ENCODE data around the gene KRT1.

The KRT1 gene

DNA sequence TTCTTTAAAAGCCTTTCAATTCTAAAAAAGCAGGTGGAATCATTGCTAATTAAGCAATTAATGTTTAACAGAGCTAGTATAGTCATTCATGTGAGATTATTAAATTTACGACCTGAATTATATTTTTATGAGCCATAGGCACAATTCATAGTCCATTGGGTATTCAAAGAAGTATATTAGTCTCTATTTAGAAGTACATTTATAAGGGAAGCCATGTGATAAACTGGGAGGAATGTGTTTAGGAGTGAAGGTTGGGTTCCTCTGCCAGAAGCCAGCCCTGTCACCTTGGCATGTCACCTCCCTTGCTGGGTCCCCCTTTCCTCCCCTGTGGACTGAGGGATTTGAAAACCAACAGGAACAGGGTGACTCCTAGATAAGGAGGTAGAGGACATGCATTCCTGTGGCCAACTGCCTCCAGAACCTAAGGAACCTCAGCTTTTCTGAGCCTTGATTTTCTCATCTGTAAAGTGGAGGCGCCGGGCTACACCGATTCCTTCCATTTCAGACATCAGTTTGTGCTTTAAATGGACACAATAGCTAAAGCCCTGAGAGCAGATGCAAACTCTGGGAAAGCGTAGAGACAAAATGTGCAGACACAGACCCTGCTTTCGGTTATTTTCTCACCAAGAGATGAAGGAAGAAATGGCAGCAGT lies 22.8 kb downstream of the KRT1 start:
- no peak for DNase-seq

DNA sequence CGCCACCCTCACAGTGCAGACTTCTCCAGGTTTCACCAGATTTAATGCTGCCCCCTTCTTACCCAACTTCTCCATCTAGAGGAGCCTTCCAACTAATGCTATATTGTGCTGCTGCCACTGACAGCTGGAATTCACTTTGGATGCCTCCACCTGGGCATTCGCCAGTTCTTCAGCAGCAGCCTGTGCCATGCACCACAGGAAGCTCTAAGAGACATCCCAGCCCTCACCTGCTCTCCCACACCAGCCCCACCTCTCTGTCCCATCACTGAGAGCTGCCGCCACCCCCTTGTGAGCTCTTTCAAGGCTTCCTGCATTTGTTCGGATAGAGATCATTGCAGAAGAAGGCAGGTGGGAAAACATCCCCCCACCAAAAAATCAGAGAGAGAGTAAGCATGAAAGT lies 23.6 kb downstream of the KRT1 start:
- no peak for DNase-seq

- DNase-seq: no peak
These were observed 24.5 kb downstream of the KRT1 start for GRCh38 chr12:52655720-52656124.

DNA sequence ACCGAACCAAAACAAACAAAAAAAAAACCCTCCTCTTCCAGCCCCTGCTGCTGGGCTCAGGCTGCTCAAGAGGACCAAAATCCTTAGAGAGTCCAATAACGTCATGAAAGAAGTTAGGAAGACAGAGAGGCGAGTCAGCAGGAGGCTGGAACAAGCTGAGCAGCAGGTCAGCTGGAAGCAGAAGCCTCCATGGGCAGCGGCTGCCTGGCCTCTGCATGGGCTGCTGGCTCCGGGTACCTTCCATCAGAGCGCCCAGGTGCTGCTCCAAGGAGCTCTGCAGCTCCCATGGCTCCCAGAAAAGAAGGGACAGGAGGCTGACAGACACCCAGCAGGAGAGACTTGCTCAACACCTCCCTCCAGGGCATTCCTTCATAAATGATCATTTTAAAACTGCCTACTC lies 25.0 kb downstream of the KRT1 start:
- no peak for DNase-seq

- no peak for DNase-seq
These were observed 28.4 kb downstream of the KRT1 start, which contains the start of gene KRT2 for GRCh38 chr12:52651726-52652261. Gene KRT2, minus strand, starts transcription at chr12:52652211. Its CDS starts 69 bp downstream, at chr12:52652142.

DNA sequence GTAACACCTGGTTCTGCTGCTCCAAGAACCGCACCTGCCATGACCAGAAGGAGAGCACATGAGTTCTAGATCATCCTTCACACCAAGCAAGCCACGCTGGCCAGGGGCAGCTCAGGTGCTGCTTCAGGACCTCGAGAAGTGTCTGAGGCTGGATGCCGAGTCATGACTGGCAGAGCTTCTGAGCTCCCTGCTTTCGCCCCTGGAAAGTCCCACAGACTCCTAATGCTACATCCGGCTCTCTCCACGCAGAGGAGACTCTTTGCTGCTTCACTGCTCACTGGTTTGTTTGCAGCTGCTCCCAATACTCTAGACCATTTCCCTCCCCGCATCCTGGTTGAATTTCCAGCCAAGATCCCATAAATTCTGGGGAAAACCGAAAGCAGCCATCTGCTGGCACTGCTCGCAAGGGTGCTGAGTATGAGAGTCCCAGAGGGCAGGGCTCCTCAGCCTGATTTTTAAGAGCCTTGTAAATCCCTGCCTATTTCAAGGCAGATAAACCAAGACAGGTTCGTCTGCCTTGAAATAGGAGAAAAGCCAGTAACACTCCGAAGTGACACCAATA lies 29.6 kb downstream of the KRT1 start:
- no peak for DNase-seq

DNA sequence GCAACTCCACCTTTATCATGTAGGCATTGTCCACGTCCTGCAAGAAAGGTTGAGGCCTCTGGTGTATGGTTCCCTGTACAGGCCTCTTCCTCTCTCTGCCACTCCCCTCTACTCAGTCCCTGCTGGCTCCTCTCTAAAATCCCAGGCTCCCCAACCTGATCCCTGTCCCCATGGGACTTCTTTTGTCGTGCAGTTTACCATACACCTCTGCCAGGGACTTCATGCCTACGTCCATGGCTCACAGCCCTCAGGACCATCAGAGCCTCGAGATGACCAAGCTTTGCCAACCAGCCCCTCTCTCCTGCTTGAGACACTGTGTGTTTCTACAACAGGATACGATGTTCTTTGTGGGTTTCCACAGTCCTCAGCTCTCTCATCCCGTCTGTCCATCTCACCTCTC lies 31.1 kb downstream of the KRT1 start:
- DNase-seq: no peak

DNA sequence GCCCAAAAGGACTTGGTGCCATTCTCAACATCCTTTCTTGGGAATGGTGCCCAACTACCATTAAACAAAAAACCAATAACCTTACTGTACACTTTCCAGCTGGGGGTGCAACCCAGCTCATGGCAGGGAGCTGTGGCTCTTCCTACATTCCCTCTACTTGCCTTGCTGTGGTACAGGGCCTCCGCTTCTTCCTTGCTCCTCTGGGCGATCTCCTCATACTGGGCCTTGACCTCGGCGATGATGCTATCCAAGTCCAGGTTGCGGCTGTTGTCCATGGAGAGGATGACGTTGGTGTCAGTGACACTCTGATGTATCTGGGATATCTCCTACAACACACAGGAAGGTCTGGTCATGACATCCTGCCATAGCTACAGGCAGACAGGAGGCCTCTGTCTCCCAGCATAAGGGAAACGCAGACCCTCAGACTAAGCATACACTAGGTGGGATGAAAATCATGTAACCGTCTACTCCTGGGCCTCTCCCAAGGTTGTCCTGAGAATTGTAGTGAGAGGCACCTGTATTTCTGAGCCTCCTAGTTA lies 32.1 kb downstream of the KRT1 start:
- DNase-seq: no peak

DNA sequence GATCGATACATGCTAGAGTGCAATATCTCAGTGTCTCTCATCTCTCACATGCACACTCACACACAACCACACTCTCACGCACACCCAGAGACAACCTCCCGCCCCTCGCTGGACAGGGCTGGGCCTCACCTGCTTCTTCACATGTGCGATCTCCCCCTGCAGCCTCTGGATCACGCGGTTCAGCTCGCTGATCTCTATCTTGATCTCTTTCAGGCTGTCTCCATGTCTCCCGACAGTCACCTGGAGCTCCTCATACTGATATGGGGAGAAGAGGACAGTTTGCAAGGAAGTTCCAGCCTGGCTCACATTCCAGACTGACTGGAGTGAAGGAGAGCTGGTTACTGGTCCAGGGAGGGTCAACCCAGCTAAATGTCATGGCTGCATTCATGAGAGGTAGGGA lies 32.6 kb downstream of the KRT1 start:
- no peak for DNase-seq

DNA sequence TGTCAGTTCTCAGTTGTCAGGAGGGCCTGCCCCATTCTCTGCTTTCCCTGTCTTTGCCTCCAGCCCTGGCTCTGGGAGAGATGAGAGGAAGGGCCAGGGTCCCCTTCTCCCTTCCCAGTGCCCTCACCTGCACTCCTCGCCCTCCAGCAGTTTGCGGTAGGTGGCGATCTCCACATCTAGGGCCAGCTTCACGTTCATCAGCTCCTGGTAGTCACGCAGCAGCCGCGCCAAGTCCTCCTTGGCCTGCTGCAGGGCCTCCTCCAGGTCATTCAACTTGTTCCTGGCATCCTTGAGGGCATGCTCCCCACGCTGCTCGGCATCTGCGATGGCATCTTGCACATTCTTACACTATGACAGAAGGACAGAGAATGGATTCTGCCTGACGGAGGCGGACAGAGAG lies 33.6 kb downstream of the KRT1 start:
- no peak for DNase-seq

DNA sequence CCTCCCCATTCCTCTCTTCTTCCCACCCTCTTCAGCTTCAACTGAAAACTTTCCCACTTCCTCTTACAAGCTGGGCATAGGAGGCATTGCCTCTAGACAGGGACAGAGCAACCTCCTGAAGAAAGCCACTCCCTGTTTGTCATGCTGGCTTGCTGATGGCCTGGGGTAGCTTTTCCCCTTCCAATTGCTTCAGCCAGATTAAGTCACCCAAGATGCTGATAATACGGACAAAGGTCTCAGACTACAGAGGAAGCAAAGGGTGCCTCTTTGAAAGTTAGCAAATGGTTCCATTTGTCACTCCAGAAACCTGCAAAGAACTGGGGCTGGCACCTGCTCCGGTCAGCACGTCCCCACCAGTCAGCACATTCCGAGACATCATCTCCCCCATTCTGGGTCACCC lies 34.2 kb downstream of the KRT1 start:
- DNase-seq: no peak

DNA sequence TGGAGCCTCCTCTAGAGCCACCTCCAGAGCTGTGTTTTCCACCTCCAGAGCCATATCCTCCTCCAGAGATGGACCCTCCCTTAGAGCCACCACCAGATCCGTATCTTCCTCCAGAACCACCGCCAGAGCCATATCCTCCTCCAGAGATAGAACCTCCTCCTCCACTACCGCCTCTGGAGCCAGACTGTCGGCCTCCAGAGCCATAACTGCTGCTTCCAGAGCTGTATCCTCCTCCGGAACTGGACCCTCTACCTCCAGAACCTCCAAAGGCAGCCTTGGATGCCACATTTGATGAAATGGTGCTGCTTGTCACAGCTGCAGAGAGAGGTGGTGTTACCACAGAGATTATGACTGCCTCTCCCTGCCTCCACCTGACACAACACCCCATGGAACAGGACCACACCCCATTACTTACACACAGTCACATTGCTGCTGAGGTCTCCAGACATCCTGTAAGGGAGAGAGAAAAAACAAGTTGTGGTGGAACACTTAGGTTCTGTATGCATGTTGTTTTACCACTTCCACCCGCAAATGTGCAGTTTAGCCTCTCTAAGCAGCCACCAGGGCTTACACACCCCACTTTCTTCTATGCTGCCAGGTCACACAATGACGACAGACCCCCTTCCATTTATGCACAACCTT lies 35.0 kb downstream of the KRT1 start:
- no peak for DNase-seq

DNA sequence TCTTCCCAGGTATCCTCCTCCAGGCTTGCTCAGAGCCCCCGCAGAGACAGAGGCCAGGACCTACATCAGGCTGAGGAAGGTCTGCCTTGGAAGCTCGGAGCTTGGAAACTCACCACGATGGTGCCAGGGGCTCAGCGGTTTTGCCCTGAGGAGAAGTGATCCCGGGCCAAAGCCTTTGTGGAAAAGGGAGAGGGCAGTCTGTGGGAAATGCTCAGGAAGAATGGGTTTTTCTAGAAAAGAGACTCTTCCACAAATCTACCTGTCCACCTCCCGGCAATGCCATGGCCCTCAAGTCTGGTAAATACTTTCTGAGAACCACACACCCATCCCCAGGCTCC lies 36.2 kb downstream of the KRT1 start:
- DNase-seq: no peak

DNA sequence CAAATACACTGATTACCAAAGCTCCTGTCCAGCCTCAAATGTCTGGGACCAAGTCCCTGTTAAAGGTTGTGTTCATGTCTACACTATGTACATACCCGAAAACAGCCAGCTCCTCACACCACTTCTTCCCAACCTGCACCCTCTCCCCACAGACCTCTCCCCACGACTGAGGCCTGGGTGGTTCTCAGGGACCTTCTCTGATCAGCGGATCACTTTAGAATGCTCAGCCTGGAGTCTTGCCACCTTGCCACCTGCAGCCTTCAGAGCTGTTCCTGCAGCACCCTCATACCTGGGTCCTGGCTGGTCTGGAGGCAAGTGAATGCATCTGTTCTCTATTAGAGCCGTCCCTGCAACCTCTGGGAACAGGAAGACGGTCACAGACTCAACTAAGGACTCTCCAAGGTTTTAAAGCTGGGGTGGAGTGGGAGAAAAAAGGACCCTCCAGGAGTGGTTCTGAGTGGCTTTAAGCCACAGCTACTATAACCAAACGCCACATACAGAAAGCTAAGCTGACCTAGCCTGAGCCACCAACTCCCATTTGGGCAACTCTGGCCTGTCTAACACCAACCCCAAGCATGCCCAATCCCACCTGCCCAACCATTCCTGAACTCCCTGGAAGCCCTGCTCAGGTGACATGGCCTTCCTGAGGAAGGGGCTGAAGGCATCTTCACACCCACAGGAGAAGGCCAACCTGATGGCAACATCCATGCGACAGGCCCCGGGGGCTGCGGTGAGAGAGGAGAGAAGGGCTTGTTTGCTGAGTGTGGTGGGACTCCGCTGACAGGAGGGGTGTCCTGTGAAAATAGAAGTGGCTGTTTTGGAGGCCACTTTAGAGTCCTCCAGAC lies 36.8 kb downstream of the KRT1 start:
- DNase-seq: no peak

DNA sequence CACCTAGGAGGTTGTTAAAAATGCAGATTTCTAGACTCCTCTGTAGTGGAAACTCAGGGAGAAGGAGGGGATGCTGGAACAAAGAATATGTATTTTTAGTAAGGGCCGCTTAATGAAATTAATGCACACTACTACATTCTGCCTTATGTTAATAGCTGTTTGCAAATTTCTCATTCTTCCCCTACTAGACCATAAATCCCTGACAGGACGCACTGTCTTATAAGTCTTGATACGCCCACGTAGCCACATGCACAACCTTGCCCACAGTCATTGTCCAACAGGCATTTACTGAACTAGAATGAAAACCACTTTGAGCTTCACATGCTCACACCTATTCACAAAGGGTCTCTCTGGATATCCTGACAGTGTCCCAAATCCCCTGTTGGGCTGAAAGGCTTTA lies 38.7 kb downstream of the KRT1 start:
- DNase-seq: no peak

GRCh38 chr12:52637299-52637698 lies 42.9 kb downstream of the KRT1 start:
- no peak for DNase-seq

DNA sequence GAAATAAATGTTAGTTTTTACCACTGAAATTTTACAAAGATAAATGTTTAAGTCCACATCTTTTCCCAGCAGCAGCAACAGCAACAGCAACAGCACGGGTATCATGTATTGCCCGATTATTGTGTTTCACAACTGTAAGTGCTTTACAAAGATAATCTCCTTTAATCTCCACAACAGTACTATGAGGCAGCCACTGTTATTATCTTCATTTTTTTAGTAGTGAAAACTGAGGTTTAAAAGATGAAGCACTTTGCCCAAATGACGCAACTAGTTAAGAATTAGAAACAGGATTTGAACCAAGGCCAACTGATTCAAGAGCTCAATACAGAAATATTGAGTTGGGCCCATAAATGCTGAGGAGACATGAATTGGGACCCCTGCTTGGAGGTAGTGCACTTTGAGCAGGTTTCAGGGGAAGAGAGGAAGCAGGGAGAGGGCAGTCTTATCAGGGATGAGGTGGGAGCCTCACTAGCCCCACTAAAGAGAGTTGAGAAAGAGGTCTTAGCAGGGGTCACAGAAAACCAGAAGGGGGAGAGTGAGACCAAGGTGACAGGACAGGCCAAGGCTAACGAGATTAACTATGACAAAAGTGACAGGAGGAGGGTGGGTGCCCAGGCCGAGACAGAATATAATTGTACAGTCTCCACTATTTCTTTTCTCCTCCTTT lies 43.5 kb downstream of the KRT1 start:
- DNase-seq: no peak

DNA sequence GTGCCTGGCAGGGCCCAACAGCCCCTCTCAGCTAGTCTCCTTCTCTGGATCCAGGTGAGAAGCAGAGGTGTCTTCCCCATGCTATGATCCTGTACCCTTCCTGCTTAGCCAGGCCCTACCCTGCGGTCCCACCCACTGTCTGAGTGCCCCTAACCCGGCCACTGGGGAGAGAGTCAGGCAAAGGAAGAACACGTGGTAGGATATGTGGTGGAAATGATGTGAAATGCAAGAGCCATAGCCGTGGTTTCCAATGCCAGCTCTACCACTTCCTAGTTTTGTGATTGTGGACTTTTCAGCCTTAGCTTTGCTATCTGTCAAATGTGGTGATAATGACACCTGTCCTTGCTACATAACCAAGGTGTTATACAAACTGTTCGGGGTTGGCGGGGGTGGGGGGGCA lies 44.0 kb downstream of the KRT1 start:
- no peak for DNase-seq

DNA sequence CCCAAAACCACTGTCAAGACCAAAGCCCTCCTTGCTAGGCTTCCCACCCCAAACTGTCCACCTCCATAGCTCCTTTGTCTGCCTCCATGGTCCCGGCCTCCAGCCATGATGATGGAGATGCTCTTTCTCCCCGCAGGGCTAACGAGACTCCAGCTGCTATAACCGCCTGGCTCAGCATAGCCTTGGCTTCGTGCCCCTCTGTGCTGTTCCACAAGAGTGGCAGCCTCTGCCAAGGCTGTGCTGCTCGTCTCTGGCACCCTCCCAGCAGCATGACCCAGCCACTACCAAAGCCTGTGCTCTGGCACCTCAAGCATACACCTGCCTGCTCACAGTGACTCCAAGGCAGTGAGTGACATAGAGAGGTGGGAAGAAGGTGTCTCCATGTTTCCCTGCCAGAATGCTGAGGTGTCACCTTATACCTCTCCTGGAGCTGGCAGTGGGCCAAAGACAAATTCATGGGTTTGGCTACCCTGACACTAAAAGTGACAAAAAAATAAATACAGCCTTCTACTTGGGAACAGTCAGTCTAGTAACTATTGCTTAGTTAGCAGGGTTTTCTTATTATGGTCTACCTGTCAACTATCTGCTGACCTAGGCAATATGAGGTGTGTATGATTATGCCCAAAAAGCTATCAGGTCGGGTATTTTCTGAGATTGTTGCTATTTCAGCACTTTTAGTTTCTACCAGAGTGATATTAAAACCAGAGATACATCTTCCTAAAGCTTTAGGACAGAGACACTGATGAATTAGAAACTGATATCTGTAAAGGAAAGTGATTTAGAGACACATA lies 45.7 kb downstream of the KRT1 start:
- DNase-seq: no peak

- DNase-seq: no peak
These were observed 46.8 kb downstream of the KRT1 start for GRCh38 chr12:52633383-52633782.

- DNase-seq: no peak
These were observed 47.6 kb downstream of the KRT1 start for GRCh38 chr12:52632656-52633055.
